Hematopoietic multipotent progenitor cell treated with erythropoietin and hydrocortisone succinate and interleukin-3 and kit ligand, for 4 days (in vitro differentiated cells): ENCODE data around the gene MAL.

Experiments used
- DNase-seq: peaks from one replicate; pipeline ENCODE4 v3.0.0-alpha.2; 2015

MAL gene

DNA sequence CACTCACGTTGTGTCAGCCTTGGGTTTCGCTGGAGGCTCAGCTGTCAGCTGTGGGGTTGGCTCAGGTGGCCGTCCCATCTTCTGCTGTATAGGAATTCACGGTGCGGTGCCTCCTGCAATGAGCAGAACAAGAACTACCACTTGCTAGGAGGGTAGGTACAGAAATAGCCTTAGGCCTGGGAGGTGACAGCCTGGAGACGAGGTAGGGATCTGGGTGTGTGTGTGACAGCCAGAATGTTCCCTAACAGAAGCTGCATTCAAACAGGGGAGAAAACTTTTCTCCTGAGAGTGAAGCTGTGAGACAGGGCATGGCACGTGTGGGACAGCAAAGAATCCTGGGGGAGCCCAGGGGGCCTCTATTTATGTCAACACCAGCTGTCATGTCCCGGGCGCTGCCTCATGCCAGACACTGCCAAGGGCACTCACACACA lies 8.4 kb upstream of the MAL start:
- DNase-seq = no peak

DNA sequence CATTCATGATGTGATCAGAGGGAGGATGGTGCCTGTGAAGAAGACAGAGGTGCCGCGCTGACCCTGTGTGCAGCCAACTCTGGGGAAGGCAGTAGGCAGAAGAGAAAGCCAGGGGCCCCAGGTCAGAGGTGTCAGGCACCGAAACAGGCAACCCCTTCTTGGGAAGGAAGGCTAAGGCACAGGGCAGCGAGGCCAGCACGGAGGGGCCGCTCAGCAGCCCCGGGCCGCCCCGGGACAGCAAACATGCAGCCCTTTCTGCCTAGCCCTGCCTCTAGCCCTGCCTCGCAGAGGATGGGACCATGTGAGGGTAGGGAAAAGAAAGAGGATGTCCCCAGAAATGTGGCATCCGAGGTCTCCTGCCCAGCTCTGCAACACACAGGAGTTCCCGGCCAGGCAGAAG lies 7.7 kb upstream of the MAL start:
- no peak for DNase-seq

GRCh38 chr2:95018301-95018700 lies 7.2 kb upstream of the MAL start:
- DNase-seq = no peak

GRCh38 chr2:95018861-95019550 lies 6.5 kb upstream of the MAL start:
- no peak for DNase-seq

- no peak for DNase-seq
Measured at GRCh38 chr2:95019572-95019971, 5.9 kb upstream of the MAL start.

DNA sequence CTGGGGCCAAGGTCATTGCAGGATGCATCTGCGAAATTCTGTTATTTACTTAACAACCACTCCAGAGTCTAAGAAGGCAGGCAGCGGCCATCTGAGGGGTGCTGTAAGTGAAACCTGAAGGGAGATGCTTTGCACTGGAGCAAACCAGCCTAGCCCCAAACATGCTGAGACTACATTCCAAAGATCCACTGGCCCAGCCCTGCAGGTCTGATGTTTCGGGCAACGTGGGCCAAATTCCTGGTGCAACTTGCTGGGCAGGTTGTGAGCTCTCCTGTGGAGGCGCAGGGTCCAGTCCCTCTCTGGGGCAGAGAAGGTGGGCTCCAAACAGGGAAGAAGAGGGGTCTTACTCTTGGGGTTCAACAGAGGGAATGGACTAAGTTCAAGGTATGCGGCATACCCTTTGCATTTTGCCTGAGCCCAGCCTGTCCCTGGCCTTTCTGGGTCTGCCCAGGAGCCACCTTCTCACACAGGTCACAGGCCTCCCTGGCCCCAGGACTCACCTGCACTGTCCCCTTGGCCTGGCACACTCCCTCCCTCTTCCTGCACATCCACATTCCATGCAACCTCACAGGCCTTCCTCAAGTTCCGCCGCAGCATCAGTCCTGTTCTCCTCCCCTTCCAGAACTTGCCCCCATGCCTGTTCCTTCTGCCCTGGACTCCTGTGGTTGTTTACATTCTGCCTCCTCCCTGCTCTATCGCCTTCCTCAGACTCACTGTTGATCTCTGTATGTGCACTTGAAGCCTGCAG lies 5.1 kb upstream of the MAL start:
- no peak for DNase-seq

DNA sequence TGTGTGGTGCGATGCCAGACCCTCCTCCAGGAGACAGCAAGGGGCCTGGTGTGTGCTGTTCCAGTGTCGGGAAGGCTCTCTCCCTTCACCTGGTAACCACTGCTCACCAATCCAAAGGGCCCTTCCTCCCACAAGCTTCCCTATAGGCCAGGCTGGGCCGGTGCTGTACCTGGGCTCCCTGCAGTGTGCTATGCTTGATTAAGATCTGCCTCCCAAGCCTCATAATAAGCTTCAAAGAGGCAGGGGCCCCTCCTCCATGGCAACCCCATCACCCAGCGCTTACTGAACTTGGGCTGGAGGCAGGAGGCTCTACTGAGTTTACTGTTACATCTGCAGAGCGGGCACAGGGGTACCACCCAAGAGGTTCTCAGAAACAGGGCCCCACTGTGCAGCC lies 4.5 kb upstream of the MAL start:
- no peak for DNase-seq

DNA sequence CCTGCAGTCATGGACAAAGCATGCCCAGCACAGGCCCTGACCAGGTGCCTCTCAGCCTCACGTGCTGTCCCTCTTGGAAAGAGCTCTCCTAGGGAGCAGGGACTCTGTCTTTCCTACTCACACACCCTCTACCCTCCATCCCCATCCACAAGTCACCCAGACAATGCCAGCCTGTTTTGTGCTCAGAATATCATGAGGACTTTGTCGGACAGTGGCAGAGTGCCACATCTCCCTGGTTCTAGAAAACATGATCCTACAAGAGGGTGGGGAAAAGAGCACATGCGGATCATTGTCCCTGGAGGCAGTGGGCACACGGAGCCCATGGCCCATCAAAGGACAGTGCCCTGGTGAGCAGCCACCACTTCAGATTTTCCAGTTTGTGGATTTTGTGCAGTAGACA lies 3.7 kb upstream of the MAL start:
- no peak for DNase-seq

DNA sequence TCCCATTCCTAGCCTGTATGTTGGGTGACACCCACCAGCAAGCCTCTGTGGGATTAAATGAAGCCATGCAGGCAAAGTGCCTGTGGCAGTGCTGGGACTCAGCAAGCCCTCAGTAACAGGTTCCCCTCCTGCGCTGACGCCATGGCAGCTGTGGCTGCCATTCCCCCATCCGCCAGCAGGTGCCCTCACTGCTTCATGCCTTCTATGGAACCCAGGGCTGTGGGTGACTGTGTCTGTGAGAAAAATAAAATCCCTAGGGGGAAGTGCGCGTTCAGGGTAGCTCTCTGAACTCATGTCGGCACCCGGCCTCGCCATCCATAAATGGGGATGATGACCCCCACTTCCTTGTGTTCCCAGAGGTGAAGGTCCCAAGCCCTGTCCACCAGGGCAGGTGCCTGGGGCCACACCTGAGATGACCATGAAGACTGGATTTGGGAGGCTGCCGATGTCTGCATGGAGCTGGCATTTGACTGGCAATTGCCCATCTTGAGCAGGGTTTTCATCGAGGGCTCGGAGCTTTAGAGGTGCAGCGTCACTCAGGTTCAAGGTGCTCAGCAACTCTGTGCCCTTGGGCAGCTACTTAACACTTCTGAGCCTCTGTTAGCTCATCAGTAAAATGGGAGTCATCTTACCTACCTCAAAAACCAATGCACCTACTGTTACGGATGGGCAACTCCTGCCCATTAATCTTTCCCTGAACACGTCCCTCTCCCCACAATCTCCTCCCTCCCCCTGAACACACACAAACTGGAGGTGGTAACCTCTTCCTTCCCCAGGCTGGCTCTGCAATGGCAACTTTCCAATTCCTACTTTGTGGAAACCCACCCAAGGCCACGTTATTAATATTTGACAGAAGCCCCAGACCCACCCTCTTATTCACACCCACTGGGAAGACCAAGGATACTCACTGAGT lies 2.9 kb upstream of the MAL start:
- DNase-seq = peak; percentile 87

DNA sequence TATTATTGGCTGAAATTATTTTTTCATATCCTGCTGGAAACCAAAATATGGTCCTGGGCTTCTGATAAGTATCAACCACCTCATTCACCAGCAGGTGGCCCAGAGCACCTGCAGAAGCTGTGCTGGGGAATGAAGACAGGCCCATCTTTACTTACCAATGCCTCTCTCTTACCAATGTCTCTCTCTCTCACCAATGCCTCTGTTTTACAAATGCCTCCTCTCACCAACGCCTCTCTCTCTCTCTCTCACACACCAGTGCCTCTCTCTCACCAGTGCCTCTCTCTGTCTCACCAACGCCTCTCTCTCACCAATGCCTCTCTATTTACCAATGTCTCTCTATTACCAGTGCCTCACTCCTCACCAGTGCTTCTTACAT lies 2.3 kb upstream of the MAL start:
- DNase-seq = no peak

GRCh38 chr2:95024371-95024770 lies 1.1 kb upstream of the MAL start:
- DNase-seq = no peak

GRCh38 chr2:95024960-95025405 lies 525 bp upstream of the MAL start:
- DNase-seq = no peak

- peak; percentile 53 for DNase-seq
Measured at GRCh38 chr2:95026471-95027368, 1.2 kb downstream of the MAL start.

GRCh38 chr2:95027369-95027720 lies 1.8 kb downstream of the MAL start:
- no peak for DNase-seq

DNA sequence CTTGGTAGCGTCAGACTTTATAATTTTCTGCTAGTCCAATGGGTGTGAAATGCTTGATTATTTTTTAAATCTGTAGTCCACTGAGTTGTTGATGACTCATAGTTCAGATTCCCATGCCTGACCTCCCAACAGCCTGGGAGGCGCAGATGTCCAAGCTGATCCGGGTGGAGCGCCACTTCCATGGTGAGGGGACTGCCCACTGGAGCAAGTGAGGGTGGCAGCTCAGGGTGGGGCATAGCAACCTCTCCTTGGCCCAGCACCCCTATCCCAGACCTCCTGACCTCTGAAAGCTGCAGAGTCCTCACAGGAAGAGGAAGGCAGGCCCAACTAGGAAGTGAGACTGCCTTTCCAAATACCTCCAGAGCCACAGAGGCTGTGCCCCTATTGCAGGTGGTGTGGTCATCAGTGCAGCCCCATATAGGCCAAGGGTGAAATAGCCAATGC lies 4.4 kb downstream of the MAL start:
- no peak for DNase-seq

- no peak for DNase-seq
Measured at GRCh38 chr2:95030496-95030895, 5.0 kb downstream of the MAL start.

DNA sequence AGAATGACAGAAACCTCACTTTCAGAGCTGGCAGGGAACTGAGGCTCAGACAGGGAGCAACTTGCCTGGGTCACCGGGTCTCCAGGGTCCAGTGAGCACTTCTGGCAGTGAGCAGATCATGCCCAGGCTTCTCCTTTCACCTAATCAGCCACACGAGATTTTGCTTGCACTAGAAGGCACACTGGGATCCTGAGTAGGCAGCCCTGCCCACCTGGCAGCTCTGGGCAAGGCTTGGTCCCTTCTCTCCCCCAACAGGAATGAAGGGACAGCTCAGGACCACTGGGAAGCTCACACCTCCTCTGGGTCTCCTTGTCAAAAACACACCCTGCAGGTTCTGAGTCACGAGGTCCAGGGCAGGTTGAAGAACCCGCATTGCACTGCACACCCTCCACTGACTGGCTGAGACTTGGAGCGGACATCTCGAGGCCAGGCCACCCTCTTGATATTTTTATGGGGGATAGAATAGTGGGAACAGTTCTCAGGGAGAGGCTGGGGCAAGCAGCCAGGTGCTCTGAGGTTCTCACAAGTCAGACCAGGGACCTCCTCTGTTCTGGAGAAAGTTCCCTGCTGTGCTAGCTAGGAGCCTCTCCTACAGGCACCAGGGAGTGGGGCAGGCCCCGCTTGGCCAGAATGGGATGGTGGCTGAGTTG lies 5.7 kb downstream of the MAL start:
- DNase-seq = no peak

DNA sequence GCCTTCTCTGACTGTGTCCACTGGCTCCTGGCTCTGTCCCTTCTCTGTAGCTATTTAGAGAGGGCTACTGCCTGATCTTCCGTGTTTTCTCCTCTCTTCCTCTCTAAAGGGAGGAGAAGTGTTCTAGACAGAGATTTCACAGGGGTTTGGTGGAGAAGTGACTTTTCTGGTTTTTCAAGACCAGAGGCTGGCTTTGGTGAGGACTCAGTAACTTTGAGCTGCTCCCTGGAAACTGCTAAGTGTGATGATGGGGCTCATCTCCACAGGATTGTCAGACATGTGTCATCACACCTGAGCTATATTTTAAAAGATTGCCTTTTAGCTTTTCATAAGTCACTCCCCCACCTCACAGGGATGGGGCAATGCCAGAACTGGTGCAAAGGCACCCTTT lies 6.2 kb downstream of the MAL start:
- DNase-seq = no peak

GRCh38 chr2:95032341-95032740 lies 6.8 kb downstream of the MAL start:
- DNase-seq = no peak

DNA sequence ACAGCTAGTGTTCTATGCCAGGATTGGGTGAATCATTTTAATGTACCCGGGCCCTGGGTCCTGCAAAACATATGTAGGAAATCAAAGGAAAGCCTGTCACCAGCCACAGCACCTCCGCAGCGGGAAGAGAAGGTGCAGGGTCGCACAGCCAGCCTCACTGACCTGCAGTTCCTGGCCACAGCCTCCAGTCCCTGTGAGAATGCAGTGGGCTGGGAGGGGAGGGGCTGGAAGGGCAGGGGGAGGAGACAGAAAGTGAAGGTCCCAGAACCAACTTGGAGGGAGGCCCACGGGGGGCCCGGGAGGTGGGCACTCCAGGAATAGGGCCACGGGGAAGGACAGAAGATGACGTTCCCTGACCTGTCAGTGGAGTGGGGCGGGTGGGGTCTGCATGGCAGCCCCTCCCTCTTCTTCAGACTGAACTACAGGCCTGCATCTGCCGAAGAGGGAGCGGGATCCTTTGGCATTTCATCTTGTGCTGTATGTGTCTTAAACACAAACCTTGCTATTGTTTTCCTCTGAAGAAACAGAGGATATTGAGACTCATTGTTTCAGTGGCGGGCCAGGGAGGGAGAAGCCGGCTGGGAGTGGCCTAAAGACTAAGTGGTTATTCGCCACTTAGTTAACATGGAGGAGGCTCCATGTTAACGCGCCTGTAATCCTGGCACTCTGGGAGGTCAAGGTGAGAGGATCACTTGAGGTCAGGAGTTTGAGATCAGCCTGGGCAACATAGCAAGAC lies 7.5 kb downstream of the MAL start:
- no peak for DNase-seq

GRCh38 chr2:95034221-95034620 lies 8.7 kb downstream of the MAL start:
- DNase-seq = no peak
